ENCODE results near the gene MFSD12. TPM values are rescaled to one million over a fixed set of nuclear protein-coding genes. Genes with fewer than 3 reads are reported as not detected.
"Not testable (repeated sequence)": the region's sequence is repeated elsewhere in the genome, so short reads cannot be mapped to it uniquely, and the experiment has no call there.

MFSD12 gene
- total RNA-seq, 2 experiments from 2014 or later: 31.3 to 34.0 TPM

DNA sequence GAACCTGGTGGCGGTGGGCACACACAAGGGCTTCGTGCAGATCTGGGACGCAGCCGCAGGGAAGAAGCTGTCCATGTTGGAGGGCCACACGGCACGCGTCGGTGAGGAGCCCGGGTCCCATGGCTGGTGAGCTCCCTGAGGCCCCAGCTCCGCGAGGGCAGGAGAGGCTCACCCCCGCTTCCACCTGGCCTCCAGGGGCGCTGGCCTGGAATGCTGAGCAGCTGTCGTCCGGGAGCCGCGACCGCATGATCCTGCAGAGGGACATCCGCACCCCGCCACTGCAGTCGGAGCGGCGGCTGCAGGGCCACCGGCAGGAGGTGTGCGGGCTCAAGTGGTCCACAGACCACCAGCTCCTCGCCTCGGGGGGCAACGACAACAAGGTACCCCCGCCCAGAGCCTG lies 25.7 kb downstream of the MFSD12 start:
- H3K4me1 Mint-ChIP-seq (ENCODE audit: low read depth): no peaks in the 10 kb centered on the region
- H3K4me3 Mint-ChIP-seq: no peak overlapping the region
- H3K27me3 Mint-ChIP-seq (ENCODE audit: low read depth): no peaks in the 10 kb centered on the region
- H3K9me3 Mint-ChIP-seq: no peaks in the 10 kb centered on the region
- intact Hi-C loops (cut with micrococcal nuclease): no loop called here
- DNase-seq: no peak
- peaks cover 8% of the 10 kb centered on the region for H3K36me3 Mint-ChIP-seq (ENCODE audit: low read depth)
- CTCF ChIA-PET: no interaction called here
- H3K27ac Mint-ChIP-seq: no peak overlapping the region

DNA sequence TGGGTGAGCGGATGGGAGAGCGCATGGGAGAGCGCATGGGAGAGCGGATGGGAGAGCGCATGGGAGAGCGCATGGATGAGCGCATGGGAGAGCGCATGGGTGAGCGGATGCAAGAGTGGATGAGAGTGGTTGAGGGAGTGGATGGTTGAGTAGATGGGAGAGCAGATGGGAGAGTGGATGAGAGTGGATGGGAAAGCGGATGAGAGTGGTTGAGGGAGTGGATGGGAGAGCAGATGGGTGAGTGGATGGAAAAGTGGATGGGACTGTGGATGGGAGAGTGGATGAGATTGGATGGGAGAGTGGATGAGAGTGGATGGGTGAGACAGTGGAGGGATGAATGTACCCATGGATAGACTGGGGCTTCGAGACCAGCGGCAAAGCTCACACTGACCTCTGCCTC lies 27.0 kb downstream of the MFSD12 start:
- no peaks in the 10 kb centered on the region for H3K9me3 Mint-ChIP-seq
- intact Hi-C loops (cut with micrococcal nuclease): no loop called here
- no peak overlapping the region for H3K4me3 Mint-ChIP-seq
- H3K36me3 Mint-ChIP-seq (ENCODE audit: low read depth): peaks cover 8% of the 10 kb centered on the region
- H3K27me3 Mint-ChIP-seq (ENCODE audit: low read depth): no peaks in the 10 kb centered on the region
- H3K27ac Mint-ChIP-seq: no peak overlapping the region
- CTCF ChIA-PET: no interaction called here
- no peaks in the 10 kb centered on the region for H3K4me1 Mint-ChIP-seq (ENCODE audit: low read depth)
- no peak for DNase-seq

DNA sequence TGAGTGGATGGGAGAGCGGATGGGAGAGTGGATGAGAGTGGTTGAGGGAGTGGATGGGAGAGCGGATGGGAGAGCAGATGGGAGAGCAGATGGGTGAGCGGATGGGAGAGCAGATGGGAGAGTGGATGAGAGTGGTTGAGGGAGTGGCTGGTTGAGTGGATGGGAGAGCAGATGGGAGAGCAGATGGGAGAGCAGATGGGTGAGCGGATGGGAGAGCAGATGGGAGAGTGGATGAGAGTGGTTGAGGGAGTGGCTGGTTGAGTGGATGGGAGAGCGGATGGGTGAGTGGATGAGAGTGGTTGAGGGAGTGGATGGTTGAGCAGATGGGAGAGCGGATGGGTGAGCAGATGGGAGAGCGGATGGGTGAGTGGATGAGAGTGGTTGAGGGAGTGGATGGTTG lies 28.1 kb downstream of the MFSD12 start:
- H3K27ac Mint-ChIP-seq; H3K4me1 Mint-ChIP-seq (ENCODE audit: low read depth); H3K9me3 Mint-ChIP-seq; CTCF ChIA-PET; DNase-seq; H3K27me3 Mint-ChIP-seq (ENCODE audit: low read depth); intact Hi-C loops (cut with micrococcal nuclease); H3K36me3 Mint-ChIP-seq (ENCODE audit: low read depth); H3K4me3 Mint-ChIP-seq: not testable (repeated sequence)

DNA sequence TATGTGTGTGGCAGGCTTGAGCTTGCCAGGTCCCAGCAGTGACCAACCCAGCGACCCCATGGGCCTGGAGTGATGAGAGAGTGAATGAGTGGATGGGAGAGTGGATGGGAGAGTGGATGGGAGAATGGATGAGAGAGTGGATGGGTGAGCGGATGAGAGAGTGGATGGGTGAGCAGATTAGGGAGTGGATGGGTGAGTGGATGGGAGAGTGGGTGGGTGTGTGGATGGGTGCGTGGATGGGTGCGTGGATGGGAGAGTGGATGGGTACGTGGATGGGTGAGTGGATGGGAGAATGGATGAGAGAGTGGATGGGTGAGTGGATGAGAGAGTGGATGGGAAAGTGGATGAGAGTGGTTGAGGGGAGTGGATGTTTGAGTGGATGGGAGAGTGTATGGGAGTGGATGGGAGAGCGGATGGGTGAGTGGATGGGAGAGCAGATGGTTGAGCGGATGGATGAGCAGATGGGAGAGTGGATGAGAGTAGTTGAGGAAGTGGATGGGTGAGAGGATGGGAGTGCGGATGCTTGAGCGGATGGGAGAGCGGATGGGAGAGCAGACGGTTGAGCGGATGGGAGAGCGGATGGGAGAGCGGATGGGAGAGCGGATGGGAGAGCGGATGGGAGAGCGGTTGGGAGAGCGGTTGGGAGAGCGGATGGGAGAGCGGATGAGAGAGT lies 28.7 kb downstream of the MFSD12 start:
- no peak overlapping the region for H3K4me3 Mint-ChIP-seq
- no peaks in the 10 kb centered on the region for H3K4me1 Mint-ChIP-seq (ENCODE audit: low read depth)
- H3K36me3 Mint-ChIP-seq (ENCODE audit: low read depth): peaks cover 10% of the 10 kb centered on the region
- CTCF ChIA-PET: no interaction called here
- no peaks in the 10 kb centered on the region for H3K9me3 Mint-ChIP-seq
- intact Hi-C loops (cut with micrococcal nuclease): no loop called here
- H3K27ac Mint-ChIP-seq: no peak overlapping the region
- DNase-seq: no peak
- no peaks in the 10 kb centered on the region for H3K27me3 Mint-ChIP-seq (ENCODE audit: low read depth)

DNA sequence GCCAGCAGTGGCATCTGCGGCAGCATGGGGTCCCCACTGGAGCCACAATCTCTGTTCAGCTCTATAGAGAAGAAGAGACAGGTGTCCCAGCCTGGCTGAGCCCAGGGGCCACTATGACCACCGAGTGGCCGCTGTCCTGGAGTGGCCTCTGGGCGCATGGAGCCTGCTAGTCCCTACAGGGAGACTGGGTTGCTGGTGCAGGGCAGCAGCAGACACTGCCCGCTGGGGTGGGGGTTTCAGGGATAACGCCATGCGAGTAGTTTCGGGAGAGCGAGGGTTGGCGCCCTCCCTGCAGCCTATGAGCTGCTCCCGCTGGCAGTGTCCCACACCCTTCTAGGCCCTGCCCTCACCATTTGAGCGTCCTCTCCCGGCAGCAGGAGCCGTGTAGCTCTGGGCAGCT lies 29.3 kb downstream of the MFSD12 start:
- no peak for DNase-seq
- intact Hi-C loops (cut with micrococcal nuclease): no loop called here
- CTCF ChIA-PET: interaction anchor here (1.1 to 2.4 kb wide), 2 partner anchors 17 to 190 kb away, joined by 4 to 9 read pairs; no protein-coding TSS in a partner anchor
- Mint-ChIP-seq H3K4me3 (no peak overlapping the region), H3K27me3 (ENCODE audit: low read depth) (no peaks in the 10 kb centered on the region), H3K27ac (no peak overlapping the region), H3K36me3 (ENCODE audit: low read depth) (peaks cover 8% of the 10 kb centered on the region), H3K4me1 (ENCODE audit: low read depth) (no peaks in the 10 kb centered on the region), H3K9me3 (no peaks in the 10 kb centered on the region)

DNA sequence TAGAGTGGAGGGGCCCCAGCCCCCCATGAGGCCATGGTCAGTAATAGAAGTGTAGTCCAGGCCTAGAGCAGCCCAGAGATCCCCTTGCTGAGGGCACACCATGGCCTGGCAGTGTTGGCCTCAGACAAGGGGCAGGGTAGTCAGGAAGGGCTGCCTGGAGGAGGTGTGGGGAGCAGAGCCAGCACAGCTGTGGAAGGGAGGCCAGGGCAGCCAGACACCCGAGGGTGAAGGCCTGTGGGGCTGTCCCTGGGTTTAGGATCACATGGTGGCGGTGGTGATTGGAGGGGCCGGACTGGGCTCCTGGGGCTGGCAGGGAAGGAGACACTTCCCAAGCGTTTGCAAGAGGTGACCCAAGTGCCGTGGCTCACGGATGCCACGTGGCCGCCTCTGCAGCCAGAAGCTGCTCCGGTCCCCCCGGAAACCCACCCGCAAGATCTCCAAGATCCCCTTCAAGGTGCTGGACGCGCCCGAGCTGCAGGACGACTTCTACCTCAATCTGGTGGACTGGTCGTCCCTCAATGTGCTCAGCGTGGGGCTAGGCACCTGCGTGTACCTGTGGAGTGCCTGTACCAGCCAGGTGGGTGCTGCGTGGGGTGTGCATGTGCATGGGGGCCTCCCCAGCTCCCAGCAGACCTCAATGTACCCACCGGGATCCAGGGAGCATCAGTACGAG lies 30.0 kb downstream of the MFSD12 start:
- peaks cover 6% of the 10 kb centered on the region for H3K36me3 Mint-ChIP-seq (ENCODE audit: low read depth)
- H3K27ac Mint-ChIP-seq: no peak overlapping the region
- no peak overlapping the region for H3K4me3 Mint-ChIP-seq
- no peaks in the 10 kb centered on the region for H3K4me1 Mint-ChIP-seq (ENCODE audit: low read depth)
- CTCF ChIA-PET: interaction anchor here (1.0 to 2.4 kb wide), 3 partner anchors 18 to 191 kb away, joined by 4 to 9 read pairs (median 4); partner anchors contain the start of gene MFSD12
- H3K9me3 Mint-ChIP-seq: no peaks in the 10 kb centered on the region
- no peak for DNase-seq
- intact Hi-C loops (cut with micrococcal nuclease): no loop called here
- no peaks in the 10 kb centered on the region for H3K27me3 Mint-ChIP-seq (ENCODE audit: low read depth)

DNA sequence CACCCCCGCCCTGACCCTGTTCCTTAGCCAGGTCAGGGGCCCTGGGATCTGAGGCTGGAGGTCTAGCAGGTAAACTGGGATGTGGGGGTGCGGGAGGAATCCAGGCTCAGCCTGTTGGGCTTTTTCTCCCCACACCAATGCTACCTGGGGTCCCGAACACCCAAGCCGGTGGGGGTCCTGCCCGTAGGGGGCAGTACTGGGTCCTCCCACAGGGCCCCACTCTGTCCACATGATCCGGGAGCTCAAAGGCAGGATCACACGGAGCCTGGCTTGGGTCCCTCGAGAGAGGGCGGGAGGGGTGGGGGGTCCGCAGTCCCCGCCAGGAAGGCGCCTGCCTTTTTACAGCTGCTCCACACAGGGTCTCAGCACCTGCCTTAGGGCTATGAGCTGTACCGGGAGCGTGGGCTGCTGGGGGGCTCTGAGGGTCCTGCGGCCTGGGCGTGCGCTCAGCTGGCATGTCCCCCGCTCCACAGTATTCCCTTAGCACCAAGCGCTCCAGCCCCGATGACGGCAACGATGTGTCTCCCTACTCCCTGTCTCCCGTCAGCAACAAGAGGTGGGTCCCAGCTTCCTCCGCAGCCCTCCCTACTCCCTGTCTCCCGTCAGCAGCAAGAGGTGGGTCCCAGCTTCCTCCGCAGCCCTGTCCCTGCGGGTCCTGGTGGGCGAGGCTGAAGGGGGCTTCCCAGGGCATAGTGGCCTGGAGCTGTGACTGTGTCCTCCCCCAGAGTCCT lies 30.7 kb downstream of the MFSD12 start:
- Mint-ChIP-seq H3K27me3 (ENCODE audit: low read depth) (no peaks in the 10 kb centered on the region), H3K36me3 (ENCODE audit: low read depth) (peaks cover 9% of the 10 kb centered on the region)
- CTCF ChIA-PET: interaction anchor here (0.7 to 2.4 kb wide), 4 partner anchors 18 to 192 kb away, joined by 3 to 9 read pairs (median 4); partner anchors contain the start of gene MFSD12

DNA sequence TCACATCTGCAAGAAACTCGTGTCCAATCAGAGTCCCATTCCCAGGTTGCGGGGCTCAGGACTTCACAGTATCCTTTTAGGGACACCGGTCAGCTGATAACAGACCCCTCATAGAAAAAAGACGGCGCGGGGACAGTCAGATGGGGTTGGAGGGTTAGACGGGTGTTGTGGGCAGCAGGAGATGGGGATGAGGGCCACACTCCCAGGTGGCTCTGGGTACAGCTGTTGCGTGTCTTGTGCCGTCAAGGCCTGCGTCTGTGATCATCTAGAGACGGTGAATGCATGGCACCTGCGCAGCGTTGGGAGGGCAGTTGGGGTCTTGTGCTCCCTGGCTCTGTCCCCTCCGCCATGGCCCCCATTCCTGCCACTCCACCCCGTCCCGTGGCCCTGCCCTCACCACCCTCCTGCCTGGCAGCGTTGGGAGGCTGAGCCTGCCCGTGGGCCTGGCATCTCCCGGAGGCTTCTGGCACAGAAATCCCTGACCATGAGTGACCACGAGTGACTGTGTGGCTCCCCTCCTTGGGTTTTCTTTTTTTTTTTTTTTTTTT lies 32.4 kb downstream of the MFSD12 start:
- DNase-seq: no peak
- Mint-ChIP-seq H3K4me1 (ENCODE audit: low read depth) (peaks cover 4% of the 10 kb centered on the region), H3K9me3 (no peaks in the 10 kb centered on the region), H3K4me3 (no peak overlapping the region), H3K36me3 (ENCODE audit: low read depth) (peaks cover 12% of the 10 kb centered on the region), H3K27me3 (ENCODE audit: low read depth) (no peaks in the 10 kb centered on the region), H3K27ac (no peak overlapping the region)
- intact Hi-C loops (cut with micrococcal nuclease): no loop called here
- CTCF ChIA-PET: no interaction called here

More for the DNA sequence above, 30.7 kb downstream of the MFSD12 start:
- intact Hi-C loops (cut with micrococcal nuclease): no loop called here
- no peaks in the 10 kb centered on the region for H3K9me3 Mint-ChIP-seq
- H3K4me3 Mint-ChIP-seq: no peak overlapping the region
- no peaks in the 10 kb centered on the region for H3K4me1 Mint-ChIP-seq (ENCODE audit: low read depth)
- no peak overlapping the region for H3K27ac Mint-ChIP-seq
- no peak for DNase-seq

DNA sequence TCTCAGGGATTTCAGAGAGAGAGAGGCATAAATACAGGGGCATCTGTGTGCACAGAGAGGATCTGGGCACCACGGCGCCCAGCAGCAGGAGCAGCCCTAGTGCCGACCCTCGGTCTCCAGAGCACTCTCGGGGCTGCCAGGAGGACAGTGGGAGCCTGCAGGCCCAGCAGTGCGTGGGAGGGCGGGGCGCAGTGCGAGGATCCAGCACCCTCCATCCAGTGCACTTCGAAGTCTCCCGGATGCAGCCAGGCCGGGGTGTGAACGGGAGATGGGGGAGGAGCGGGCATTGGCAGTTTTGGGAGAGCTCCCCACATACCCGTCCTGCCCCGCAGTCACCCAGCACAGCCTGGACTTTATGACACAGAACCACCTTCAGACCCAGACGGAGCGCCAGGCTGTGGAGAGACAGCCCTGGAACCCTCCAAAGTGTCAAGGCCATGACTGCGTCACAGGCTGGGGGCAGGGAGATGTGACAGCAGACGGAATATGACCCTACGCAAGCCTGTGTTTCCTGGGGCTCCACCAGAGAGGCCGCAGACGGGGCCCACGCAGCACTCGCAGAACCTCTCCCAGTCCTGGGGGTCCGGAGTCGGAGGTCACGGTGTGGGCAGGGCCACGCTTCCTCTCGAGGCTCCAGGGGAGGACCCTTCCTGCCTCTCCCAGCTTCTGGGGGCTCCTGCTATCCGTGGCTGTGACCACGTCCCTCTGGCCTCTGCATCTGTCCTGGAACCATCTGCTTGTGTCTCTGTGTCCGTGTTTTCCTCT lies 33.1 kb downstream of the MFSD12 start:
- H3K36me3 Mint-ChIP-seq (ENCODE audit: low read depth): peaks cover 12% of the 10 kb centered on the region
- H3K9me3 Mint-ChIP-seq: no peaks in the 10 kb centered on the region
- H3K4me3 Mint-ChIP-seq: no peak overlapping the region
- no peak for DNase-seq
- H3K4me1 Mint-ChIP-seq (ENCODE audit: low read depth): peaks cover 9% of the 10 kb centered on the region
- H3K27me3 Mint-ChIP-seq (ENCODE audit: low read depth): no peaks in the 10 kb centered on the region
- intact Hi-C loops (cut with micrococcal nuclease): no loop called here
- no peak overlapping the region for H3K27ac Mint-ChIP-seq
- CTCF ChIA-PET: no interaction called here

DNA sequence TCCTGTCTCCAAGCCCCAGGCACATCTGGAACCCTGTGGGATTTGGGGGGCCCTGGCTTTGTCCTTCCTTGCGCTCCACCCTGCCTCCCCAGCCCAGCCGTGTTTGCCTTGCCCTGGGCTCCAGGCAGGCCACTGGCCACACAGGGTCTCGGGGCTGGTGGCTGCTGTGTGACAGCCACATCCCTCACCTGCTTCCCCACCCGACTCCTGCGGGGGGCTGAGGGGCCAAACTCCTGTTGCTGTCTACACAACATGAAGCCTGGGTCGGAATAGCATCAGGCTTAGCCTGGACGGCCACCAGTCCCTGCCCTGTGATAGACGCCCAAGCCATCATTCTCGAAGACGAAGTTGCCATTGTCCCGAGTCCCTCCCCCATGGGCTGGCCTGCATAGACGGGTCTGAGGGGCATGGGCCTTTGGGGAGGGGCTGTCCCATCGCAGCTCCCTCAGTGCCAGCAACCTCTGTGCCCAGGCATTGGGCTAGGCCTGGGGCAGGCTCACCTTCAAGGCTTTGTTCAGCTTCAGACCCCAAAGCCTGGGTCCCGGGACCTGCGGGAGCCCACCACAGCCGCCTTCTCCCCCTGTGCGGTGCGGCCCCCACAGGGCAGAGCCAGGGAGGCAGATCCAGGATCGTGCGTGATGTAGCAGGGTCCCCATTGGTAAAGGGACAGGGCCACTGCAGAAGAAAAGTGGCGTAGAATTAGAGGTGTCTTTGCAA lies 33.9 kb downstream of the MFSD12 start:
- DNase-seq: no peak
- Mint-ChIP-seq H3K9me3 (no peaks in the 10 kb centered on the region), H3K36me3 (ENCODE audit: low read depth) (peaks cover 12% of the 10 kb centered on the region), H3K4me3 (no peak overlapping the region), H3K27me3 (ENCODE audit: low read depth) (no peaks in the 10 kb centered on the region), H3K4me1 (ENCODE audit: low read depth) (peaks cover 9% of the 10 kb centered on the region), H3K27ac (no peak overlapping the region)
- intact Hi-C loops (cut with micrococcal nuclease): no loop called here
- CTCF ChIA-PET: no interaction called here

DNA sequence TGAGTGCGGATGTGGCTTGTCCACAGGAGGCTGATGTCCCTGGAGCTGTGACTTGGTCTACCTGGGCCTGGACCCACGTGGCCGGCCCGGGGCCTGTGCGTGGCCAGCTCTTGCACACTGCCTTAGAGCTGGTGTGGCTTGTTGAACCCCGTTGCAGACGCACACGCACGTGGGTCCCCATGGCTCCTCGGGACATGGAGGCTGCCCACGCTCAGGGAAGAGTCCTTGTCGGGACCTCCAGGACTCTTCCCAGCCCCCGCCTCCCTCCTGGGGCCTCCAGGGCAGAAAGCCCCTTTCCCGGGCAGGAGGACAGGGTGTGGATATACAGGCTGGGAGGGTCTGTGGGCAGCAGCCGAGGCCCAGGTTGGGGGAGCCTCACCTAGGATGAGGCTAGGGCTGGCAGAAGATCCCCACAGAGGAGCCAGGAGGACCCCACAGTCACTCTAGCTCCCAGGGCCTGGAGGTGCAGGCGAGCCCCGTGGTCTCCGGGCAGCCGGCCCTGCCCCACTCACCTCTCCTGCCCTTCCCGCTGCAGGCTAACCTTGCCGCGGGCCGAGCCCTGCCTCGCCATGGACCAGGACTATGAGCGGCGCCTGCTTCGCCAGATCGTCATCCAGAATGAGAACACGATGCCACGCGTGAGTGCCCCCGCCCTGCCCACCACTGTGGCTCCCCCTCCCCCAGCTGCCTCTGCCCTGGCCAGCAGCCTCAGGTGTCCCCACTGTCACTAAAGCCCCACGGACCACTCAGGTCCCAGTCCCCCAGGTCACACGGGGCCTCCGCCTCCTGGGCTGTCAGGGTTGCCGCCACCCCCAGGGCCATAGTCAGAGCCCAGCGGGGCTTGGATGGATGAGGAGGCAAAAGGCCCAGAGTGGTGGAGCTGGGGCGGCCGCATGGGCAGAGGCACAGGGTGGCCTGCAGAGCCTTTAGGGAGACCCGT lies 34.7 kb downstream of the MFSD12 start:
- H3K4me1 Mint-ChIP-seq (ENCODE audit: low read depth): peaks cover 13% of the 10 kb centered on the region
- no peaks in the 10 kb centered on the region for H3K27me3 Mint-ChIP-seq (ENCODE audit: low read depth)
- no peak overlapping the region for H3K4me3 Mint-ChIP-seq
- intact Hi-C loops (cut with micrococcal nuclease): no loop called here
- peak overlapping the region; percentile 65 for H3K27ac Mint-ChIP-seq
- CTCF ChIA-PET: no interaction called here
- H3K36me3 Mint-ChIP-seq (ENCODE audit: low read depth): peaks cover 12% of the 10 kb centered on the region
- no peaks in the 10 kb centered on the region for H3K9me3 Mint-ChIP-seq
- no peak for DNase-seq
